H1 (cell line): ENCODE results near the gene MYO16. TPM values are rescaled to one million over a fixed set of nuclear protein-coding genes. Genes with fewer than 3 reads are reported as not detected.
A peak's percentile ranks its signal among the peaks of the same experiment; 100 is the strongest.

Experiments
- CTCF ChIA-PET: fragments of 300-600 bp; sonication (Branson Sonifier 250); formaldehyde crosslinking; loops from one replicate; lab custom pipeline; 2021; ENCODE audit not compliant: partially characterized antibody; lab: Charles Lee
- POLR2A ChIA-PET: fragments of 300-600 bp; sonication (Branson Sonifier 250); formaldehyde crosslinking; loops from one replicate; lab custom pipeline; 2021; ENCODE audit warnings: inconsistent platforms; ENCODE audit not compliant: partially characterized antibody; lab: Charles Lee
- DNase-seq, 2 experiments: peaks; one replicate each; pipeline versions ENCODE4 v3.0.0 to v3.0.0-alpha.2; 2010 to 2022; ENCODE audit warnings: low spot score in 2 of 2, low read depth in 1 of 2, mixed read lengths in 1 of 2
- FAIRE-seq: peaks from 2 replicates; lab custom pipeline; 2011; peaks lifted over from hg19 to GRCh38; lab: Jason Lieb, UNC
- H2AFZ ChIP-seq: 2 replicates; pipeline ENCODE4 v1.8.1; 2012; ENCODE audit warnings: low read length, inconsistent platforms
- H2AK5ac ChIP-seq: 2 replicates; pipeline ENCODE4 v1.6.1; 2013; ENCODE audit warnings: low read depth, low read length
- H2BK120ac ChIP-seq: replicated peaks from 2 replicates; pipeline ENCODE3; 2013; ENCODE audit warnings: low read depth, low read length, inconsistent platforms
- H2BK12ac ChIP-seq: 2 replicates; pipeline ENCODE4 v1.6.1; 2013; ENCODE audit warnings: low read depth, low read length
- H2BK15ac ChIP-seq: 2 replicates; pipeline ENCODE4 v1.6.1; 2013; ENCODE audit warnings: low read length
- H2BK20ac ChIP-seq: 2 replicates; pipeline ENCODE4 v1.6.1; 2013; ENCODE audit warnings: low read length
- H2BK5ac ChIP-seq: 2 replicates; pipeline ENCODE4 v1.6.1; 2013; ENCODE audit warnings: low read depth, low read length
- H3K14ac ChIP-seq: 2 replicates; pipeline ENCODE4 v1.6.1; 2013; ENCODE audit warnings: inconsistent platforms; ENCODE audit not compliant: insufficient read length
- H3K18ac ChIP-seq: 2 replicates; pipeline ENCODE4 v1.6.1; 2013; ENCODE audit warnings: low read length; ENCODE audit errors: extremely low read depth
- H3K23ac ChIP-seq: 2 replicates; pipeline ENCODE4 v1.6.1; 2013; ENCODE audit warnings: inconsistent platforms; ENCODE audit not compliant: insufficient read length
- H3K23me2 ChIP-seq: 2 replicates; pipeline ENCODE4 v1.6.1; 2013; ENCODE audit warnings: low read depth, low read length
- H3K27ac ChIP-seq: 2 replicates; pipeline ENCODE4 v1.6.1; 2011; ENCODE audit warnings: low read depth, low read length, inconsistent platforms
- H3K27me3 ChIP-seq, 4 experiments: replicated peaks in 1 of 4; 1 replicate in 1 of 4; 2 replicates in 3 of 4; pipeline versions ENCODE4 v1.6.1 to v1.8.1; 2011 to 2013; ENCODE audit warnings: low read length in 3 of 4, mild to moderate bottlenecking in 3 of 4, inconsistent platforms in 2 of 4, mixed read lengths in 2 of 4, moderate library complexity in 1 of 4; ENCODE audit not compliant: control insufficient read depth in 3 of 4, insufficient read depth in 3 of 4; ENCODE audit errors: extremely low read depth in 1 of 4
- H3K36me3 ChIP-seq, 4 experiments: 2 replicates each; pipeline versions ENCODE4 v1.6.1 to v1.8.1; 2011 to 2013; ENCODE audit warnings: mild to moderate bottlenecking in 4 of 4, low read length in 3 of 4, moderate library complexity in 2 of 4, control low read depth in 1 of 4, inconsistent platforms in 1 of 4; ENCODE audit not compliant: insufficient read depth in 4 of 4, control insufficient read depth in 2 of 4
- H3K4ac ChIP-seq: replicated peaks from 2 replicates; pipeline ENCODE3; 2013; ENCODE audit warnings: low read length, low read depth, mixed read lengths, inconsistent platforms; ENCODE audit not compliant: insufficient read length
- H3K4me1 ChIP-seq, 4 experiments: replicated peaks in 1 of 4; 1 replicate in 1 of 4; 2 replicates in 3 of 4; pipeline versions ENCODE4 v1.6.1 to v1.8.1; 2011 to 2013; ENCODE audit warnings: low read length in 3 of 4, inconsistent platforms in 2 of 4, mixed read lengths in 1 of 4; ENCODE audit not compliant: insufficient read depth in 4 of 4, control insufficient read depth in 3 of 4
- H3K4me2 ChIP-seq, 2 experiments: 2 replicates each; pipeline versions ENCODE4 v1.6.1 to v1.8.1; 2011 to 2013; ENCODE audit warnings: low read depth in 2 of 2, low read length in 2 of 2, control low read depth in 1 of 2, inconsistent platforms in 1 of 2, mild to moderate bottlenecking in 1 of 2; ENCODE audit not compliant: insufficient read depth in 1 of 2
- H3K4me3 ChIP-seq, 4 experiments: fragments of 200-600, 300-600 bp in 1 of 4; sonication (generic), shearing (Covaris generic), sonication (Bioruptor Twin) in 1 of 4; 2 replicates each; pipeline versions ENCODE4 v1.5.1 to v1.8.1; 2011 to 2016; ENCODE audit warnings: low read length in 4 of 4, low read depth in 3 of 4, control low read depth in 2 of 4, inconsistent platforms in 2 of 4, mild to moderate bottlenecking in 2 of 4, mixed read lengths in 1 of 4, moderate library complexity in 1 of 4; ENCODE audit not compliant: insufficient read depth in 2 of 4; ENCODE audit errors: extremely low read depth in 1 of 4
- H3K56ac ChIP-seq: replicated peaks from 2 replicates; pipeline ENCODE3; 2013; ENCODE audit warnings: low read depth, mild to moderate bottlenecking, mixed read lengths, low read length, inconsistent platforms; ENCODE audit not compliant: insufficient read length
- H3K79me1 ChIP-seq: 2 replicates; pipeline ENCODE4 v1.6.1; 2013; ENCODE audit warnings: low read depth, low read length, control low read depth
- H3K79me2 ChIP-seq, 2 experiments: 2 replicates each; pipeline versions ENCODE4 v1.6.1 to v1.8.1; 2012 to 2013; ENCODE audit warnings: low read length in 2 of 2, mild to moderate bottlenecking in 2 of 2, inconsistent platforms in 1 of 2; ENCODE audit not compliant: insufficient read depth in 2 of 2, control insufficient read depth in 1 of 2
- H3K9ac ChIP-seq, 4 experiments: replicated peaks in 1 of 4; 1 replicate in 1 of 4; 2 replicates in 3 of 4; pipeline versions ENCODE4 v1.6.1 to v1.8.1; 2011 to 2013; ENCODE audit warnings: low read depth in 3 of 4, low read length in 3 of 4, control low read depth in 2 of 4, mild to moderate bottlenecking in 2 of 4, moderate library complexity in 2 of 4, inconsistent platforms in 1 of 4; ENCODE audit errors: extremely low read depth in 1 of 4
- H3K9me3 ChIP-seq, 2 experiments: 2 replicates each; pipeline versions ENCODE4 v1.6.1 to v1.8.1; 2012 to 2013; ENCODE audit warnings: mild to moderate bottlenecking in 2 of 2, moderate library complexity in 2 of 2, control low read depth in 1 of 2, inconsistent platforms in 1 of 2, low read depth in 1 of 2, low read length in 1 of 2, mixed read lengths in 1 of 2; ENCODE audit not compliant: insufficient read depth in 2 of 2
- H4K20me1 ChIP-seq, 2 experiments: replicated peaks in 1 of 2; 2 replicates each; pipeline versions ENCODE3 to v1.8.1; 2011 to 2013; ENCODE audit warnings: inconsistent platforms in 2 of 2, low read length in 2 of 2, mild to moderate bottlenecking in 1 of 2; ENCODE audit not compliant: insufficient read depth in 2 of 2, control insufficient read depth in 1 of 2
- H4K5ac ChIP-seq: 2 replicates; pipeline ENCODE4 v1.6.1; 2013; ENCODE audit warnings: low read length, low read depth, mixed read lengths, inconsistent platforms; ENCODE audit not compliant: insufficient read length
- H4K8ac ChIP-seq: 2 replicates; pipeline ENCODE4 v1.8.0; 2013; ENCODE audit warnings: mild to moderate bottlenecking, moderate library complexity, low read length, inconsistent platforms; ENCODE audit not compliant: insufficient read depth; ENCODE audit errors: extremely low read depth
- H4K91ac ChIP-seq: replicated peaks from 2 replicates; pipeline ENCODE3; 2013; ENCODE audit warnings: low read length, mixed read lengths, inconsistent platforms; ENCODE audit not compliant: insufficient read length
- ASH2L ChIP-seq: fragments of 200-600, 300-600 bp; sonication (generic); IDR thresholded peaks from one replicate; pipeline ENCODE4 v1.7.1; 2017; ENCODE audit warnings: low read length
- BACH1 ChIP-seq: IDR thresholded peaks from 2 replicates; pipeline ENCODE4 v1.6.1; 2012; ENCODE audit warnings: low read length, improper control_type of control experiment
- BRCA1 ChIP-seq: IDR thresholded peaks from 2 replicates; pipeline ENCODE4 v1.6.1; 2012; ENCODE audit warnings: low read depth, low read length, improper control_type of control experiment
- JUND ChIP-seq: IDR thresholded peaks from 2 replicates; pipeline ENCODE4 v1.6.1; 2011; ENCODE audit warnings: mild to moderate bottlenecking, improper control_type of control experiment, low read length
- KDM4A ChIP-seq: IDR thresholded peaks from one replicate; pipeline ENCODE4 v1.7.1; 2012; ENCODE audit warnings: low read depth, mild to moderate bottlenecking, moderate library complexity, low read length, inconsistent platforms; ENCODE audit not compliant: severe bottlenecking
- MAFK ChIP-seq: IDR thresholded peaks from 2 replicates; pipeline ENCODE4 v1.6.1; 2012; ENCODE audit warnings: low read depth, mild to moderate bottlenecking, improper control_type of control experiment, low read length
- RNF2 ChIP-seq: fragments of 200-900, 300-1000 bp; sonication (generic); IDR thresholded peaks from 2 replicates; pipeline ENCODE4 v1.7.1; 2016; ENCODE audit warnings: borderline replicate concordance, low read depth, mild to moderate bottlenecking, antibody characterized with exemption, low read length; ENCODE audit not compliant: poor library complexity, severe bottlenecking; ENCODE audit errors: missing control alignments
- SAP30 ChIP-seq: fragments of 300-600 bp; sonication (generic); IDR thresholded peaks from 2 replicates; pipeline ENCODE4 v1.7.1; 2012; ENCODE audit warnings: low read length, moderate library complexity, mild to moderate bottlenecking, inconsistent platforms; ENCODE audit not compliant: insufficient read depth, insufficient replicate concordance
- SIX5 ChIP-seq: IDR thresholded peaks from 2 replicates; pipeline ENCODE4 v1.6.1; 2011; ENCODE audit warnings: mild to moderate bottlenecking, low read depth, low read length
- SP4 ChIP-seq: IDR thresholded peaks from 2 replicates; pipeline ENCODE4 v1.6.1; 2012; ENCODE audit warnings: low read length, inconsistent platforms
- TAF7 ChIP-seq: optimal IDR thresholded peaks from 2 replicates; pipeline ENCODE3; 2011; ENCODE audit warnings: low read depth, mild to moderate bottlenecking, inconsistent platforms, low read length, moderate library complexity, borderline replicate concordance
- TCF12 ChIP-seq: IDR thresholded peaks from 2 replicates; pipeline ENCODE4 v1.6.1; 2011; ENCODE audit warnings: low read depth, mild to moderate bottlenecking, low read length
- WGBS, 2 experiments: shearing (Covaris generic) in 1 of 2; methylation state at CpG; one replicate each; pipeline versions ENCODE4 v1.1.6 to v1.1.7; 2013 to 2015; ENCODE audit warnings: low lambda C conversion rate in 2 of 2, mixed read lengths in 2 of 2, inconsistent platforms in 1 of 2, low coverage in 1 of 2, missing lambda C conversion rate in 1 of 2; ENCODE audit not compliant: insufficient replicate concordance in 2 of 2, insufficient coverage in 1 of 2, insufficient read length in 1 of 2; ENCODE audit errors: extremely low coverage in 1 of 2, missing lambda C conversion rate in 1 of 2; 5-methylcytosine and 5-hydroxymethylcytosine counted together
- polyA plus RNA-seq, 7 experiments: library from polyadenylated mRNA; depleted of rRNA in 3 of 7; stranded (reverse) in 5 of 7; unstranded in 2 of 7; fragments of >200 nt in 5 of 7; fragments of 200-250 nt in 2 of 7; gene quantifications; 1 replicate in 5 of 7; 2 replicates in 1 of 7; 4 replicates in 1 of 7; pipeline versions ENCODE4 v1.2.1 to v1.2.3, GENCODE V29; 2011 to 2013; ENCODE audit warnings: missing spikeins in 2 of 7, mixed read lengths in 2 of 7
- total RNA-seq: library from RNA; stranded (reverse); fragmentation: NEBNext Ultra II Directional; extraction: Animal tissue kit (Norgen Biotek cat#: 25700); gene quantifications from 2 replicates; pipeline ENCODE4 v1.2.1, GENCODE V29; 2021
- TF ChIP-seq, protein P1 (sequence below): IDR thresholded peaks from 2 replicates; pipeline ENCODE4 v1.6.1; 2011; ENCODE audit warnings: low read length, improper control_type of control experiment

MYO16 gene
- total and polyA plus RNA-seq, 2 of the 8 experiments (the other 6 are each of a cell fraction or from before 2014, with no cell fraction given) = 0.02 to 0.22 TPM

DNA sequence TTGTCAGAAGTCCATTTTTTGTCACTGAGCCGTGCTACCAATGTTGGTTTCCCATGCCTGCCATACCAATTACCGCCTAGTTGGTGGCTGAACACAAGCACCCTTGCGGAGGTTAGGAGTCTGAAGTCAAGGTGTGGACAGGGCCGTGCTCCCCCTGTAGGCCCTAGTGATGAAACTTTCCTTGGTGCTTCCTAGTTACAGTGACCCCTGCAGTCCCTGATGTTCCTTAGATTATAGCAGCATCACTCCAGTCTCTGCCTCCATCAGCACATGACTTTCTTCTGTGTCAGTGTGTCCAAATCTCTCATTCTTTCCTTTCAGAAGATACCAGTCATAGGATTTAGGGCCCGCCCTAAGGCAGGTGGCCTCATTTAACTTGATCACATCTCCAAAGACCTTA is 99.0 kb downstream of the MYO16 start:
- CTCF ChIA-PET = interaction anchor here (0.8 to 2.6 kb wide), 11 partner anchors 12 to 167 kb away, joined by 3 to 10 read pairs (median 4); partner anchors contain the start of gene MYO16
- POLR2A ChIA-PET = no interaction called here
- H3K79me2 ChIP-seq = no peaks in the 10 kb centered on the region
- TF ChIP-seq RNF2 (no peak), BACH1 (no peak), TCF12 (peak; percentile 36; the same call in 1 of the 2 replicates), KDM4A (no peak), BRCA1 (no peak), TAF7 (peak; percentile 66), JUND (0 out of 2 replicates have a peak, but pooled peaks have one; percentile 11), SAP30 (no peak), ASH2L (no peak), MAFK (no peak), SIX5 (no peak), SP4 (no peak)
- TF ChIP-seq, protein P1, sequence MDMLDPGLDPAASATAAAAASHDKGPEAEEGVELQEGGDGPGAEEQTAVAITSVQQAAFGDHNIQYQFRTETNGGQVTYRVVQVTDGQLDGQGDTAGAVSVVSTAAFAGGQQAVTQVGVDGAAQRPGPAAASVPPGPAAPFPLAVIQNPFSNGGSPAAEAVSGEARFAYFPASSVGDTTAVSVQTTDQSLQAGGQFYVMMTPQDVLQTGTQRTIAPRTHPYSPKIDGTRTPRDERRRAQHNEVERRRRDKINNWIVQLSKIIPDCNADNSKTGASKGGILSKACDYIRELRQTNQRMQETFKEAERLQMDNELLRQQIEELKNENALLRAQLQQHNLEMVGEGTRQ = no peak

More for the DNA sequence above, 99.0 kb downstream of the MYO16 start:
- H4K20me1 ChIP-seq = no peaks in the 10 kb centered on the region
- H3K56ac ChIP-seq = no peak overlapping the region
- H3K79me1 ChIP-seq = no peaks in the 10 kb centered on the region
- no peak overlapping the region for H4K91ac ChIP-seq
- DNase-seq (peak; percentile 52 to 67), FAIRE-seq (peak; percentile 94)
- H3K9ac ChIP-seq = no peak overlapping the region
- no peak overlapping the region for H2BK20ac ChIP-seq
- H3K4me3 ChIP-seq = no peak overlapping the region
- H3K27ac ChIP-seq = no peak overlapping the region
- H3K23ac ChIP-seq = no peak overlapping the region
- no peak overlapping the region for H3K4ac ChIP-seq
- no peaks in the 10 kb centered on the region for H3K9me3 ChIP-seq
- H2BK15ac ChIP-seq = no peak overlapping the region
- no peaks in the 10 kb centered on the region for H3K36me3 ChIP-seq
- no peak overlapping the region for H4K5ac ChIP-seq
- WGBS, 2 experiments = 40% methylated on average over 5 of the region's 5 CpGs; no CpG with 5 or more reads in 1 of the 2 experiments
- H2BK5ac ChIP-seq = no peak overlapping the region
- H3K4me2 ChIP-seq = no peak overlapping the region
- H2BK12ac ChIP-seq = no peak overlapping the region
- no peaks in the 10 kb centered on the region for H3K23me2 ChIP-seq
- H3K18ac ChIP-seq = no peak overlapping the region
- no peak overlapping the region for H2AK5ac ChIP-seq
- no peak overlapping the region for H4K8ac ChIP-seq
- H2AFZ ChIP-seq = 0 out of 2 replicates have a peak overlapping the region, but pooled peaks have one; percentile 76
- H3K27me3 ChIP-seq = peaks cover 0 to 1% (median 0%) of the 10 kb centered on the region in 4 experiments; a peak in 1 of 7 replicates
- no peaks in the 10 kb centered on the region for H3K4me1 ChIP-seq
- H2BK120ac ChIP-seq = no peak overlapping the region
- H3K14ac ChIP-seq = no peak overlapping the region
